ENCODE data around the gene MAPK12.
"Not testable (repeated sequence)": the region's sequence is repeated elsewhere in the genome, so short reads cannot be mapped to it uniquely, and the experiment has no call there.

MAPK12 gene

GRCh38 chr22:50217543-50218152 lies 43.8 kb downstream of the MAPK12 start:
- DNase-seq: no peak

- DNase-seq: no peak
These were observed 44.6 kb downstream of the MAPK12 start for GRCh38 chr22:50216684-50217520.

- DNase-seq: no peak
These were observed 45.3 kb downstream of the MAPK12 start for GRCh38 chr22:50216055-50216683.

- DNase-seq: no peak
These were observed 46.0 kb downstream of the MAPK12 start for GRCh38 chr22:50215297-50216054.

- DNase-seq: no peak
These were observed 48.2 kb downstream of the MAPK12 start for GRCh38 chr22:50213263-50213662.

GRCh38 chr22:50211147-50211546 lies 50.3 kb downstream of the MAPK12 start:
- DNase-seq: no peak

- no peak for DNase-seq
These were observed 50.9 kb downstream of the MAPK12 start for GRCh38 chr22:50210378-50211139.

- DNase-seq: peak in 27 of 58 donors; percentile 15 to 73 (median 40)
These were observed 51.6 kb downstream of the MAPK12 start for GRCh38 chr22:50209893-50210292.

GRCh38 chr22:50208939-50209892 lies 52.3 kb downstream of the MAPK12 start:
- no peak for DNase-seq

GRCh38 chr22:50208430-50208938 lies 53.0 kb downstream of the MAPK12 start:
- DNase-seq: peak in 1 of 58 donors; percentile 21

GRCh38 chr22:50207383-50208140 lies 53.9 kb downstream of the MAPK12 start:
- DNase-seq: no peak

GRCh38 chr22:50206599-50206998 lies 54.9 kb downstream of the MAPK12 start:
- peak in 14 of 58 donors; percentile 32 to 75 (median 50) for DNase-seq

- DNase-seq: no peak
These were observed 55.5 kb downstream of the MAPK12 start for GRCh38 chr22:50205781-50206569.

- DNase-seq: not testable (repeated sequence)
These were observed 56.5 kb downstream of the MAPK12 start for GRCh38 chr22:50204998-50205397.

- no peak for DNase-seq
These were observed 56.9 kb downstream of the MAPK12 start for GRCh38 chr22:50204571-50204970.

- no peak for DNase-seq
These were observed 58.2 kb downstream of the MAPK12 start for GRCh38 chr22:50203288-50203687.
